Measurements from ENCODE around the gene TXNRD3.

TXNRD3 gene

GRCh38 chr3:126582311-126582710 lies 72.6 kb downstream of the TXNRD3 start:
- no peak for DNase-seq

GRCh38 chr3:126581569-126581968 lies 73.4 kb downstream of the TXNRD3 start:
- no peak for DNase-seq

GRCh38 chr3:126580746-126581145 lies 74.2 kb downstream of the TXNRD3 start:
- peak; percentile 17 to 48 for DNase-seq

GRCh38 chr3:126578702-126579101 lies 76.2 kb downstream of the TXNRD3 start:
- DNase-seq: no peak

- peak; percentile 3 to 44 for DNase-seq
Observed at GRCh38 chr3:126577261-126577660, 77.7 kb downstream of the TXNRD3 start.

- no peak for DNase-seq
Observed at GRCh38 chr3:126573492-126574117, 81.3 kb downstream of the TXNRD3 start.

- no peak for DNase-seq
Observed at GRCh38 chr3:126571078-126571477, 83.8 kb downstream of the TXNRD3 start.

- DNase-seq: peak; percentile 7 to 50
Observed at GRCh38 chr3:126570103-126570541, 84.8 kb downstream of the TXNRD3 start.

- no peak for DNase-seq
Observed at GRCh38 chr3:126569390-126569975, 85.4 kb downstream of the TXNRD3 start.

- no peak for DNase-seq
Observed at GRCh38 chr3:126568776-126569342, 86.1 kb downstream of the TXNRD3 start.

GRCh38 chr3:126567696-126568438 lies 87.1 kb downstream of the TXNRD3 start:
- no peak for DNase-seq

- no peak for DNase-seq
Observed at GRCh38 chr3:126562737-126563276, 92.1 kb downstream of the TXNRD3 start.

- DNase-seq: no peak
Observed at GRCh38 chr3:126558336-126559071, 96.4 kb downstream of the TXNRD3 start, which contains the start of gene C3orf22. Gene C3orf22 (minus strand): TSS chr3:126558932. CDS start chr3:126553390, 5,542 bp downstream.

- DNase-seq: no peak
Observed at GRCh38 chr3:126557761-126558160, 97.2 kb downstream of the TXNRD3 start.

GRCh38 chr3:126557415-126557745 lies 97.5 kb downstream of the TXNRD3 start:
- DNase-seq: no peak
